SK-N-SH (cell line): ENCODE data around the gene IMPA2.

Source experiments
- ELF1 ChIP-seq: IDR thresholded peaks from 2 replicates; pipeline ENCODE4 v1.4.0; 2012
- EZH2phosphoT487 ChIP-seq: fragments of 200-600 bp; sonication (generic); IDR thresholded peaks from 2 replicates; pipeline ENCODE4 v1.6.1; 2017; ENCODE audit warnings: low read depth, mixed run types, mild to moderate bottlenecking, antibody characterized with exemption, moderate library complexity, borderline replicate concordance
- NFIC ChIP-seq: IDR thresholded peaks from 2 replicates; pipeline ENCODE4 v1.4.0; 2012; ENCODE audit warnings: borderline replicate concordance
- NRF1 ChIP-seq: IDR thresholded peaks from 2 replicates; pipeline ENCODE4 v1.6.1; 2012; ENCODE audit warnings: low read depth, mild to moderate bottlenecking, low read length
- POLR2AphosphoS5 ChIP-seq: IDR thresholded peaks from 2 replicates; pipeline ENCODE4 v1.6.1; 2012; ENCODE audit warnings: low read depth, low read length
- RFX5 ChIP-seq: IDR thresholded peaks from 2 replicates; pipeline ENCODE4 v1.6.1; 2012; ENCODE audit warnings: mild to moderate bottlenecking, improper control_type of control experiment, low read length
- RXRA ChIP-seq: IDR thresholded peaks from 2 replicates; pipeline ENCODE4 v1.4.0; 2012; ENCODE audit warnings: low read depth, mild to moderate bottlenecking, borderline replicate concordance
- SIN3A ChIP-seq: IDR thresholded peaks from 2 replicates; pipeline ENCODE4 v1.6.1; 2012; ENCODE audit warnings: low read depth, mild to moderate bottlenecking, low read length, moderate library complexity, borderline replicate concordance
- YY1 ChIP-seq: IDR thresholded peaks from 2 replicates; pipeline ENCODE4 v1.4.0; 2012; ENCODE audit warnings: low read depth, mild to moderate bottlenecking
- TF ChIP-seq, protein P1 (sequence below): fragments of 200-600 bp; sonication (generic); IDR thresholded peaks from 2 replicates; pipeline ENCODE4 v1.6.1; 2017; ENCODE audit warnings: antibody characterized with exemption, mild to moderate bottlenecking, moderate library complexity
- TF ChIP-seq, protein P2 (sequence below): IDR thresholded peaks from 2 replicates; pipeline ENCODE4 v1.6.1; 2012; ENCODE audit warnings: mild to moderate bottlenecking, low read depth, low read length, moderate library complexity
- TF ChIP-seq, protein P3 (sequence below): IDR thresholded peaks from 2 replicates; pipeline ENCODE4 v1.4.0; 2012; ENCODE audit warnings: low read depth
- TF ChIP-seq, protein P4 (sequence below): fragments of 150-350 bp; IDR thresholded peaks from 2 replicates; pipeline ENCODE4 v1.6.1; 2017; ENCODE audit warnings: antibody characterized with exemption, low read length, low read depth, borderline replicate concordance

- no peak for TF ChIP-seq NFIC
- no peak for TF ChIP-seq NRF1
- TF ChIP-seq, protein P1, sequence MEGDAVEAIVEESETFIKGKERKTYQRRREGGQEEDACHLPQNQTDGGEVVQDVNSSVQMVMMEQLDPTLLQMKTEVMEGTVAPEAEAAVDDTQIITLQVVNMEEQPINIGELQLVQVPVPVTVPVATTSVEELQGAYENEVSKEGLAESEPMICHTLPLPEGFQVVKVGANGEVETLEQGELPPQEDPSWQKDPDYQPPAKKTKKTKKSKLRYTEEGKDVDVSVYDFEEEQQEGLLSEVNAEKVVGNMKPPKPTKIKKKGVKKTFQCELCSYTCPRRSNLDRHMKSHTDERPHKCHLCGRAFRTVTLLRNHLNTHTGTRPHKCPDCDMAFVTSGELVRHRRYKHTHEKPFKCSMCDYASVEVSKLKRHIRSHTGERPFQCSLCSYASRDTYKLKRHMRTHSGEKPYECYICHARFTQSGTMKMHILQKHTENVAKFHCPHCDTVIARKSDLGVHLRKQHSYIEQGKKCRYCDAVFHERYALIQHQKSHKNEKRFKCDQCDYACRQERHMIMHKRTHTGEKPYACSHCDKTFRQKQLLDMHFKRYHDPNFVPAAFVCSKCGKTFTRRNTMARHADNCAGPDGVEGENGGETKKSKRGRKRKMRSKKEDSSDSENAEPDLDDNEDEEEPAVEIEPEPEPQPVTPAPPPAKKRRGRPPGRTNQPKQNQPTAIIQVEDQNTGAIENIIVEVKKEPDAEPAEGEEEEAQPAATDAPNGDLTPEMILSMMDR, result no peak
- no peak for TF ChIP-seq POLR2AphosphoS5
- no peak for TF ChIP-seq SIN3A
- TF ChIP-seq, protein P2, sequence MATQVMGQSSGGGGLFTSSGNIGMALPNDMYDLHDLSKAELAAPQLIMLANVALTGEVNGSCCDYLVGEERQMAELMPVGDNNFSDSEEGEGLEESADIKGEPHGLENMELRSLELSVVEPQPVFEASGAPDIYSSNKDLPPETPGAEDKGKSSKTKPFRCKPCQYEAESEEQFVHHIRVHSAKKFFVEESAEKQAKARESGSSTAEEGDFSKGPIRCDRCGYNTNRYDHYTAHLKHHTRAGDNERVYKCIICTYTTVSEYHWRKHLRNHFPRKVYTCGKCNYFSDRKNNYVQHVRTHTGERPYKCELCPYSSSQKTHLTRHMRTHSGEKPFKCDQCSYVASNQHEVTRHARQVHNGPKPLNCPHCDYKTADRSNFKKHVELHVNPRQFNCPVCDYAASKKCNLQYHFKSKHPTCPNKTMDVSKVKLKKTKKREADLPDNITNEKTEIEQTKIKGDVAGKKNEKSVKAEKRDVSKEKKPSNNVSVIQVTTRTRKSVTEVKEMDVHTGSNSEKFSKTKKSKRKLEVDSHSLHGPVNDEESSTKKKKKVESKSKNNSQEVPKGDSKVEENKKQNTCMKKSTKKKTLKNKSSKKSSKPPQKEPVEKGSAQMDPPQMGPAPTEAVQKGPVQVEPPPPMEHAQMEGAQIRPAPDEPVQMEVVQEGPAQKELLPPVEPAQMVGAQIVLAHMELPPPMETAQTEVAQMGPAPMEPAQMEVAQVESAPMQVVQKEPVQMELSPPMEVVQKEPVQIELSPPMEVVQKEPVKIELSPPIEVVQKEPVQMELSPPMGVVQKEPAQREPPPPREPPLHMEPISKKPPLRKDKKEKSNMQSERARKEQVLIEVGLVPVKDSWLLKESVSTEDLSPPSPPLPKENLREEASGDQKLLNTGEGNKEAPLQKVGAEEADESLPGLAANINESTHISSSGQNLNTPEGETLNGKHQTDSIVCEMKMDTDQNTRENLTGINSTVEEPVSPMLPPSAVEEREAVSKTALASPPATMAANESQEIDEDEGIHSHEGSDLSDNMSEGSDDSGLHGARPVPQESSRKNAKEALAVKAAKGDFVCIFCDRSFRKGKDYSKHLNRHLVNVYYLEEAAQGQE, result no peak
- no peak for TF ChIP-seq RFX5
- TF ChIP-seq, protein P3, sequence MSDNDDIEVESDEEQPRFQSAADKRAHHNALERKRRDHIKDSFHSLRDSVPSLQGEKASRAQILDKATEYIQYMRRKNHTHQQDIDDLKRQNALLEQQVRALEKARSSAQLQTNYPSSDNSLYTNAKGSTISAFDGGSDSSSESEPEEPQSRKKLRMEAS, result no peak
- TF ChIP-seq, protein P4, sequence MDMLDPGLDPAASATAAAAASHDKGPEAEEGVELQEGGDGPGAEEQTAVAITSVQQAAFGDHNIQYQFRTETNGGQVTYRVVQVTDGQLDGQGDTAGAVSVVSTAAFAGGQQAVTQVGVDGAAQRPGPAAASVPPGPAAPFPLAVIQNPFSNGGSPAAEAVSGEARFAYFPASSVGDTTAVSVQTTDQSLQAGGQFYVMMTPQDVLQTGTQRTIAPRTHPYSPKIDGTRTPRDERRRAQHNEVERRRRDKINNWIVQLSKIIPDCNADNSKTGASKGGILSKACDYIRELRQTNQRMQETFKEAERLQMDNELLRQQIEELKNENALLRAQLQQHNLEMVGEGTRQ, result no peak
- no peak for TF ChIP-seq RXRA
- TF ChIP-seq YY1, result no peak
- no peak for TF ChIP-seq ELF1
- TF ChIP-seq EZH2phosphoT487, result no peak
Observed at GRCh38 chr18:12014521-12015415, 33.5 kb downstream of the IMPA2 start.
